HL-60 (cell line): ENCODE measurements around the gene ZNF319.

Experiments used
- DNase-seq, 2 experiments: peaks; one replicate each; pipeline ENCODE4 v3.0.0-alpha.2; 2010 to 2020; ENCODE audit warnings: low read depth in 1 of 2, low spot score in 1 of 2
- H3K27ac ChIP-seq: fragments of 250-450 bp; sonication (Bioruptor Pico); replicated peaks from 2 replicates; pipeline ENCODE4 v1.5.1; 2020; ENCODE audit warnings: mild to moderate bottlenecking, moderate library complexity
- H3K27me3 ChIP-seq: fragments of 250-450 bp; sonication (Bioruptor Pico); 2 replicates; pipeline ENCODE4 v1.5.1; 2021; ENCODE audit warnings: mild to moderate bottlenecking, moderate library complexity; ENCODE audit not compliant: insufficient read depth, poor library complexity, severe bottlenecking
- H3K4me3 ChIP-seq: replicated peaks from 2 replicates; pipeline ENCODE4 v1.5.1; 2011; ENCODE audit warnings: mild to moderate bottlenecking, control low read depth, low read length; ENCODE audit not compliant: insufficient read depth
- GABPA ChIP-seq: IDR thresholded peaks from 2 replicates; pipeline ENCODE4 v1.6.1; 2012; ENCODE audit warnings: low read depth
- POLR2AphosphoS5 ChIP-seq: IDR thresholded peaks from 2 replicates; pipeline ENCODE4 v1.6.1; 2012; ENCODE audit warnings: low read depth
- SPI1 ChIP-seq: IDR thresholded peaks from 2 replicates; pipeline ENCODE4 v1.6.1; 2012; ENCODE audit warnings: low read depth, mild to moderate bottlenecking, borderline replicate concordance
- TF ChIP-seq, protein P1 (sequence below): IDR thresholded peaks from one replicate; pipeline ENCODE4 v1.5.1; 2011; ENCODE audit warnings: low read length, control low read depth, inconsistent platforms; ENCODE audit not compliant: insufficient read depth
- TF ChIP-seq, protein P2 (sequence below): IDR thresholded peaks from 2 replicates; pipeline ENCODE4 v1.6.1; 2012; ENCODE audit warnings: low read depth; ENCODE audit not compliant: insufficient replicate concordance

The ZNF319 gene

DNA sequence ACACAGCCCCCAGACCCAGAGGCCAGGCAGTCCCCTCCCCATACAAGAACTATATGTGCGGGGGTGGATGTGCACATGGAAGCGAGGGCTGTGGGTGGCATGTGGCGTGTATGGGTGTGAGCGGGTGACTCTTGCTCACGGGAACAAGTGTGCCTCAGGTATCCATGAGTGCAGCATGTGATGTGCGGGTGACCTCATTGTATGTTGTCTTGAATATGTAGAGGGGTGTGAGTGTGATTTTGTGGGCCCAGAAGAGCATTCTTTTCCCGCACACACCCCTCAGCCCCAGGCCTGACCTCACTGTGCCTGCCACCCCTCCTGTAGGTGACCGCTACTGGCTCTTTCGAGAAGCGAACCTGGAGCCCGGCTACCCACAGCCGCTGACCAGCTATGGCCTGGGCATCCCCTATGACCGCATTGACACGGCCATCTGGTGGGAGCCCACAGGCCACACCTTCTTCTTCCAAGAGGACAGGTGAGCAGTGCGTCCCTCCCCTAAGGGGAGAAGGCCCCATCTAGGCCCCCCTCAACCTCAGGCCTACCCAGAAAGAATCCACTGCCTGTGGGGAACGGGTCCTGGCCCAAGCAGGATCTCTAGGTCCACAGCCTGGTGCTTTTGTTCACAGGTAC, 42.5 kb upstream of the ZNF319 start:
- no peak overlapping the region for H3K27ac ChIP-seq
- TF ChIP-seq GABPA (no peak), SPI1 (no peak)
- TF ChIP-seq, protein P1, sequence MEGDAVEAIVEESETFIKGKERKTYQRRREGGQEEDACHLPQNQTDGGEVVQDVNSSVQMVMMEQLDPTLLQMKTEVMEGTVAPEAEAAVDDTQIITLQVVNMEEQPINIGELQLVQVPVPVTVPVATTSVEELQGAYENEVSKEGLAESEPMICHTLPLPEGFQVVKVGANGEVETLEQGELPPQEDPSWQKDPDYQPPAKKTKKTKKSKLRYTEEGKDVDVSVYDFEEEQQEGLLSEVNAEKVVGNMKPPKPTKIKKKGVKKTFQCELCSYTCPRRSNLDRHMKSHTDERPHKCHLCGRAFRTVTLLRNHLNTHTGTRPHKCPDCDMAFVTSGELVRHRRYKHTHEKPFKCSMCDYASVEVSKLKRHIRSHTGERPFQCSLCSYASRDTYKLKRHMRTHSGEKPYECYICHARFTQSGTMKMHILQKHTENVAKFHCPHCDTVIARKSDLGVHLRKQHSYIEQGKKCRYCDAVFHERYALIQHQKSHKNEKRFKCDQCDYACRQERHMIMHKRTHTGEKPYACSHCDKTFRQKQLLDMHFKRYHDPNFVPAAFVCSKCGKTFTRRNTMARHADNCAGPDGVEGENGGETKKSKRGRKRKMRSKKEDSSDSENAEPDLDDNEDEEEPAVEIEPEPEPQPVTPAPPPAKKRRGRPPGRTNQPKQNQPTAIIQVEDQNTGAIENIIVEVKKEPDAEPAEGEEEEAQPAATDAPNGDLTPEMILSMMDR = no peak
- TF ChIP-seq, protein P2, sequence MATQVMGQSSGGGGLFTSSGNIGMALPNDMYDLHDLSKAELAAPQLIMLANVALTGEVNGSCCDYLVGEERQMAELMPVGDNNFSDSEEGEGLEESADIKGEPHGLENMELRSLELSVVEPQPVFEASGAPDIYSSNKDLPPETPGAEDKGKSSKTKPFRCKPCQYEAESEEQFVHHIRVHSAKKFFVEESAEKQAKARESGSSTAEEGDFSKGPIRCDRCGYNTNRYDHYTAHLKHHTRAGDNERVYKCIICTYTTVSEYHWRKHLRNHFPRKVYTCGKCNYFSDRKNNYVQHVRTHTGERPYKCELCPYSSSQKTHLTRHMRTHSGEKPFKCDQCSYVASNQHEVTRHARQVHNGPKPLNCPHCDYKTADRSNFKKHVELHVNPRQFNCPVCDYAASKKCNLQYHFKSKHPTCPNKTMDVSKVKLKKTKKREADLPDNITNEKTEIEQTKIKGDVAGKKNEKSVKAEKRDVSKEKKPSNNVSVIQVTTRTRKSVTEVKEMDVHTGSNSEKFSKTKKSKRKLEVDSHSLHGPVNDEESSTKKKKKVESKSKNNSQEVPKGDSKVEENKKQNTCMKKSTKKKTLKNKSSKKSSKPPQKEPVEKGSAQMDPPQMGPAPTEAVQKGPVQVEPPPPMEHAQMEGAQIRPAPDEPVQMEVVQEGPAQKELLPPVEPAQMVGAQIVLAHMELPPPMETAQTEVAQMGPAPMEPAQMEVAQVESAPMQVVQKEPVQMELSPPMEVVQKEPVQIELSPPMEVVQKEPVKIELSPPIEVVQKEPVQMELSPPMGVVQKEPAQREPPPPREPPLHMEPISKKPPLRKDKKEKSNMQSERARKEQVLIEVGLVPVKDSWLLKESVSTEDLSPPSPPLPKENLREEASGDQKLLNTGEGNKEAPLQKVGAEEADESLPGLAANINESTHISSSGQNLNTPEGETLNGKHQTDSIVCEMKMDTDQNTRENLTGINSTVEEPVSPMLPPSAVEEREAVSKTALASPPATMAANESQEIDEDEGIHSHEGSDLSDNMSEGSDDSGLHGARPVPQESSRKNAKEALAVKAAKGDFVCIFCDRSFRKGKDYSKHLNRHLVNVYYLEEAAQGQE = no peak
- no peak overlapping the region for H3K4me3 ChIP-seq
- H3K27me3 ChIP-seq = no peaks in the 10 kb centered on the region
- no peak for DNase-seq

DNA sequence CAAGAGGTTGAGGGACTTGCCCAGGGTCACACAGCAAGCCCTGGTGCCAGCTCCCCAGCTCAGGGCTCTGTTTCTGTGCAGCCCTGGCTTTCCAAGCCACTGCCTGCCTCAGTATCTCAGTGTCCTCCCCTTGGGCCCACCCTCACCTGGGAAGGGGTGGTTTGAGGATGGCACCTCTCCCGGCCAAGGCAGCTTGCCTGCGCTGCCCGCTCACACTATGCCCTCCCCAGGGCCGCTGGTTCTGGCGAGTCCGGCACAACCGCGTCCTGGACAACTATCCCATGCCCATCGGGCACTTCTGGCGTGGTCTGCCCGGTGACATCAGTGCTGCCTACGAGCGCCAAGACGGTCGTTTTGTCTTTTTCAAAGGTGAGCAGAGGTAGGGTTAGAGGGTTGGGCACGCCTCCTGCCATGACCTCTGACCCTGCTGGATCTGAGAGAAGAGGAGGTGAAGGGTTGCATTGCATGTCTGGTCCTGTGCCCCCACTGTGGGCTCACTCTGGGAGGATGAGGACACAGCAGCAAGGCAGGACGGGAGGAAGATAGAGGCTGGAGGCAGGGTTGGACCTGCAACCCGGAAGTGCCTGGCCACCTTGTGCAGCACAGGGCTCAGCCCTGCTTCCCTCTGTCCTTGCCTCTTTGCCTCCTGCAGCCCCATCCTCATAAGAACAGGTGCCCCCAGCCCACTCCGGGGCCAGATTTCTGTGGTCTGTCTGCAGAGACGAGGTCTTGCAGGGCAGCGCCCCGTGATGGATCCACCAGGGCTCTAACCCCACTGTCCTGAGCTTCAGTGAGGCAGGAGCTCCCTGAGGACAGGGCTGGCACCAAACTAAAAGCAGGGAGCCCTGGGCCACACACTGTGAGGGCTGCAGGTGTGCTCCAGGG, 41.8 kb upstream of the ZNF319 start:
- Histone ChIP-seq H3K27ac (no peak overlapping the region), H3K27me3 (no peaks in the 10 kb centered on the region), H3K4me3 (no peak overlapping the region)
- no peak for TF ChIP-seq SPI1
- TF ChIP-seq POLR2AphosphoS5 = no peak
- TF ChIP-seq, protein P1 = no peak
- TF ChIP-seq, protein P2 = no peak
- TF ChIP-seq GABPA = no peak
- no peak for DNase-seq

DNA sequence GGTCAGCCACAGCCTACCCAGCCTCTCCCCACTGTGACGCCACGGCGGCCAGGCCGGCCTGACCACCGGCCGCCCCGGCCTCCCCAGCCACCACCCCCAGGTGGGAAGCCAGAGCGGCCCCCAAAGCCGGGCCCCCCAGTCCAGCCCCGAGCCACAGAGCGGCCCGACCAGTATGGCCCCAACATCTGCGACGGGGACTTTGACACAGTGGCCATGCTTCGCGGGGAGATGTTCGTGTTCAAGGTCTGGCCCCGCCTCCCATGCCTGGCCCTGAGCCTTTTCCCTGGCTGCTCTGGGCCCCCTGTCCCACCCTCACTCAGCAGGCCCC, 41.1 kb upstream of the ZNF319 start:
- no peak overlapping the region for H3K27ac ChIP-seq
- no peak overlapping the region for H3K4me3 ChIP-seq
- TF ChIP-seq, protein P2 = no peak
- TF ChIP-seq SPI1 = no peak
- TF ChIP-seq GABPA = no peak
- TF ChIP-seq, protein P1 = no peak
- no peak for TF ChIP-seq POLR2AphosphoS5
- no peak for DNase-seq
- no peaks in the 10 kb centered on the region for H3K27me3 ChIP-seq
